Mesenchymal stem cell (in vitro differentiated cells and primary cell): ENCODE measurements around the gene ZNF365.

ENCODE experiments used
- DNase-seq: peaks from one replicate; pipeline ENCODE4 v3.0.0-alpha.2; 2013
- H2AFZ ChIP-seq: one replicate; pipeline ENCODE4 v1.6.1; 2013; ENCODE audit warnings: low read depth, mild to moderate bottlenecking, control low read depth, inconsistent platforms, low read length, moderate library complexity
- H2AK5ac ChIP-seq: 2 replicates; pipeline ENCODE4 v1.6.1; 2013; ENCODE audit warnings: low read length, moderate library complexity, mild to moderate bottlenecking, inconsistent platforms; ENCODE audit not compliant: severe bottlenecking
- H2BK120ac ChIP-seq: one replicate; pipeline ENCODE4 v1.6.1; 2013; ENCODE audit warnings: low read depth, mild to moderate bottlenecking, inconsistent platforms, low read length, moderate library complexity
- H2BK12ac ChIP-seq, 2 experiments: one replicate each; pipeline ENCODE4 v1.6.1; 2013; ENCODE audit warnings: inconsistent platforms in 2 of 2, low read length in 2 of 2, mild to moderate bottlenecking in 2 of 2, moderate library complexity in 2 of 2, control low read depth in 1 of 2
- H2BK15ac ChIP-seq: one replicate; pipeline ENCODE4 v1.6.1; 2013; ENCODE audit warnings: mild to moderate bottlenecking, low read depth, inconsistent platforms; ENCODE audit not compliant: poor library complexity, severe bottlenecking
- H2BK5ac ChIP-seq: 2 replicates; pipeline ENCODE4 v1.6.1; 2013; ENCODE audit warnings: low read depth, mild to moderate bottlenecking, low read length, control low read depth, inconsistent platforms; ENCODE audit not compliant: poor library complexity, severe bottlenecking
- H3K14ac ChIP-seq, 2 experiments: one replicate each; pipeline ENCODE4 v1.6.1; 2013; ENCODE audit warnings: inconsistent platforms in 2 of 2, low read length in 2 of 2, control low read depth in 1 of 2, mild to moderate bottlenecking in 1 of 2, moderate library complexity in 1 of 2
- H3K18ac ChIP-seq, 2 experiments: one replicate each; pipeline ENCODE4 v1.6.1; 2013; ENCODE audit warnings: inconsistent platforms in 2 of 2, low read length in 2 of 2, control low read depth in 1 of 2, low read depth in 1 of 2, mild to moderate bottlenecking in 1 of 2
- H3K23ac ChIP-seq, 2 experiments: one replicate each; pipeline ENCODE4 v1.6.1; 2013; ENCODE audit warnings: inconsistent platforms in 2 of 2, low read length in 2 of 2, mild to moderate bottlenecking in 2 of 2, moderate library complexity in 2 of 2, control low read depth in 1 of 2
- H3K27ac ChIP-seq: 2 replicates; pipeline ENCODE4 v1.5.1; 2013; ENCODE audit warnings: mild to moderate bottlenecking, moderate library complexity, low read length, control low read depth, inconsistent platforms; ENCODE audit not compliant: poor library complexity, severe bottlenecking
- H3K27me3 ChIP-seq, 2 experiments: 2 replicates each; pipeline versions ENCODE4 v1.6.1 to v1.7.0; 2013; ENCODE audit warnings: low read length in 2 of 2, mild to moderate bottlenecking in 2 of 2, moderate library complexity in 2 of 2, control low read depth in 1 of 2, inconsistent platforms in 1 of 2; ENCODE audit not compliant: control insufficient read depth in 1 of 2, insufficient read depth in 1 of 2
- H3K36me3 ChIP-seq, 2 experiments: 2 replicates each; pipeline versions ENCODE4 v1.6.1 to v1.7.0; 2013; ENCODE audit warnings: low read length in 2 of 2, control low read depth in 1 of 2, inconsistent platforms in 1 of 2, low read depth in 1 of 2, mild to moderate bottlenecking in 1 of 2; ENCODE audit not compliant: insufficient read depth in 2 of 2, control insufficient read depth in 1 of 2
- H3K4ac ChIP-seq, 2 experiments: one replicate each; pipeline ENCODE4 v1.6.1; 2013; ENCODE audit warnings: inconsistent platforms in 2 of 2, low read length in 2 of 2, mild to moderate bottlenecking in 2 of 2, moderate library complexity in 2 of 2, control low read depth in 1 of 2, low read depth in 1 of 2
- H3K4me1 ChIP-seq: 2 replicates; pipeline ENCODE4 v1.6.1; 2013; ENCODE audit warnings: low read depth, low read length, control low read depth; ENCODE audit not compliant: control insufficient read depth, insufficient read depth
- H3K4me2 ChIP-seq: 2 replicates; pipeline ENCODE4 v1.6.1; 2013; ENCODE audit warnings: low read length, mild to moderate bottlenecking, inconsistent platforms; ENCODE audit not compliant: poor library complexity, severe bottlenecking
- H3K4me3 ChIP-seq, 2 experiments: 2 replicates each; pipeline versions ENCODE4 v1.5.1 to v1.7.0; 2013; ENCODE audit warnings: low read length in 2 of 2, mild to moderate bottlenecking in 2 of 2, control low read depth in 1 of 2, low read depth in 1 of 2; ENCODE audit not compliant: insufficient read depth in 1 of 2
- H3K79me1 ChIP-seq: replicated peaks from 2 replicates; pipeline ENCODE4 v1.6.1; 2013; ENCODE audit warnings: mild to moderate bottlenecking, control low read depth, low read length, inconsistent platforms; ENCODE audit not compliant: poor library complexity, severe bottlenecking
- H3K9ac ChIP-seq: 2 replicates; pipeline ENCODE4 v1.7.0; 2013; ENCODE audit warnings: mild to moderate bottlenecking, low read length, moderate library complexity
- H3K9me3 ChIP-seq: 2 replicates; pipeline ENCODE4 v1.7.0; 2013; ENCODE audit warnings: mild to moderate bottlenecking, low read length; ENCODE audit not compliant: control insufficient read depth
- H4K8ac ChIP-seq: one replicate; pipeline ENCODE4 v1.6.1; 2013; ENCODE audit warnings: inconsistent platforms, mild to moderate bottlenecking, low read length, moderate library complexity
- H4K91ac ChIP-seq: one replicate; pipeline ENCODE4 v1.6.1; 2013; ENCODE audit warnings: mild to moderate bottlenecking, low read length, inconsistent platforms
- WGBS: methylation state at CpG from one replicate; pipeline ENCODE4 v1.1.7; 2013; ENCODE audit warnings: mixed read lengths; 5-methylcytosine and 5-hydroxymethylcytosine counted together

Gene ZNF365

GRCh38 chr10:62336404-62336803, 37.8 kb upstream of the ZNF365 start:
- H4K91ac ChIP-seq: no peak overlapping the region
- H3K9me3 ChIP-seq: peaks cover 38% of the 10 kb centered on the region
- H3K4ac ChIP-seq: no peak overlapping the region
- no peaks in the 10 kb centered on the region for H3K36me3 ChIP-seq
- no peak overlapping the region for H3K9ac ChIP-seq
- no peaks in the 10 kb centered on the region for H3K27me3 ChIP-seq
- no peak overlapping the region for H2BK120ac ChIP-seq
- DNase-seq: no peak
- no peak overlapping the region for H2BK12ac ChIP-seq
- WGBS: 85% methylated on average over 1 of the region's 1 CpG
- no peaks in the 10 kb centered on the region for H3K4me1 ChIP-seq
- H3K4me3 ChIP-seq: no peak overlapping the region
- H3K18ac ChIP-seq: no peak overlapping the region
- H2AFZ ChIP-seq: peak overlapping the region; percentile 68
- no peak overlapping the region for H3K23ac ChIP-seq
- no peaks in the 10 kb centered on the region for H3K79me1 ChIP-seq
- no peak overlapping the region for H4K8ac ChIP-seq
- no peak overlapping the region for H3K27ac ChIP-seq
- no peak overlapping the region for H3K14ac ChIP-seq
- H2BK15ac ChIP-seq: no peak overlapping the region
- H2AK5ac ChIP-seq: no peak overlapping the region
- H3K4me2 ChIP-seq: no peak overlapping the region
- no peak overlapping the region for H2BK5ac ChIP-seq

- Histone ChIP-seq H2BK15ac (no peak overlapping the region), H2AK5ac (no peak overlapping the region), H3K4ac (no peak overlapping the region), H2AFZ (no peak overlapping the region), H3K23ac (no peak overlapping the region), H3K4me2 (no peak overlapping the region), H4K8ac (no peak overlapping the region), H3K9ac (no peak overlapping the region), H3K4me1 (no peaks in the 10 kb centered on the region), H2BK5ac (no peak overlapping the region), H3K14ac (no peak overlapping the region), H3K18ac (no peak overlapping the region), H3K36me3 (no peaks in the 10 kb centered on the region), H3K79me1 (no peaks in the 10 kb centered on the region), H2BK120ac (no peak overlapping the region), H3K27me3 (no peaks in the 10 kb centered on the region), H3K9me3 (peaks cover 57% of the 10 kb centered on the region), H4K91ac (no peak overlapping the region), H3K27ac (no peak overlapping the region), H2BK12ac (no peak overlapping the region), H3K4me3 (no peak overlapping the region)
- DNase-seq: no peak
Observed at GRCh38 chr10:62341419-62341818, 32.8 kb upstream of the ZNF365 start.

- Histone ChIP-seq H2AK5ac (no peak overlapping the region), H2BK15ac (no peak overlapping the region), H3K4me2 (no peak overlapping the region), H2BK5ac (no peak overlapping the region), H2AFZ (no peak overlapping the region), H2BK12ac (no peak overlapping the region), H3K23ac (no peak overlapping the region), H3K14ac (no peak overlapping the region), H3K27ac (no peak overlapping the region), H2BK120ac (no peak overlapping the region), H3K4ac (no peak overlapping the region), H3K27me3 (no peaks in the 10 kb centered on the region), H4K91ac (no peak overlapping the region), H3K9ac (no peak overlapping the region), H3K4me3 (no peak overlapping the region), H3K79me1 (no peaks in the 10 kb centered on the region), H3K18ac (no peak overlapping the region), H4K8ac (no peak overlapping the region), H3K4me1 (no peaks in the 10 kb centered on the region), H3K36me3 (no peaks in the 10 kb centered on the region), H3K9me3 (peaks cover 69% of the 10 kb centered on the region)
- DNase-seq: no peak
- WGBS: no CpG with 5 or more reads among the region's 1 CpG
Observed at GRCh38 chr10:62343000-62343399, 31.2 kb upstream of the ZNF365 start.

- Histone ChIP-seq H2BK15ac (no peak overlapping the region), H3K9me3 (peaks cover 38% of the 10 kb centered on the region), H3K4me2 (no peak overlapping the region), H2AFZ (no peak overlapping the region), H2BK12ac (no peak overlapping the region), H3K9ac (no peak overlapping the region), H3K14ac (no peak overlapping the region), H3K79me1 (no peaks in the 10 kb centered on the region), H3K27me3 (no peaks in the 10 kb centered on the region), H4K8ac (no peak overlapping the region), H2AK5ac (no peak overlapping the region), H3K4me3 (no peak overlapping the region), H4K91ac (no peak overlapping the region), H3K18ac (no peak overlapping the region), H3K4me1 (no peaks in the 10 kb centered on the region), H2BK5ac (no peak overlapping the region), H3K27ac (no peak overlapping the region), H2BK120ac (no peak overlapping the region), H3K4ac (no peak overlapping the region), H3K23ac (no peak overlapping the region), H3K36me3 (no peaks in the 10 kb centered on the region)
- no peak for DNase-seq
Observed at GRCh38 chr10:62348029-62348428, 26.1 kb upstream of the ZNF365 start.
